ENCODE measurements around the gene NEUROD2.
"Not testable (repeated sequence)": the region's sequence is repeated elsewhere in the genome, so short reads cannot be mapped to it uniquely, and the experiment has no call there.

NEUROD2 gene

GRCh38 chr17:39593371-39593770 lies 14.3 kb downstream of the NEUROD2 start:
- Mint-ChIP-seq H3K4me1 (peaks cover 17% of the 10 kb centered on the region), H3K27ac (no peak overlapping the region), H3K9me3 (no peaks in the 10 kb centered on the region), H3K27me3 (peaks cover 51% of the 10 kb centered on the region), H3K36me3 (no peaks in the 10 kb centered on the region), H3K4me3 (no peak overlapping the region)

GRCh38 chr17:39591958-39592954 lies 15.5 kb downstream of the NEUROD2 start:
- H3K27ac Mint-ChIP-seq: no peak overlapping the region
- peaks cover 10% of the 10 kb centered on the region for H3K4me1 Mint-ChIP-seq
- peaks cover 46% of the 10 kb centered on the region for H3K27me3 Mint-ChIP-seq
- no peaks in the 10 kb centered on the region for H3K9me3 Mint-ChIP-seq
- no peak overlapping the region for H3K4me3 Mint-ChIP-seq
- no peaks in the 10 kb centered on the region for H3K36me3 Mint-ChIP-seq

- peaks cover 31% of the 10 kb centered on the region for H3K27me3 Mint-ChIP-seq
- H3K36me3 Mint-ChIP-seq, H3K4me3 Mint-ChIP-seq, H3K9me3 Mint-ChIP-seq, H3K4me1 Mint-ChIP-seq, H3K27ac Mint-ChIP-seq: not testable (repeated sequence)
Measured at GRCh38 chr17:39590180-39590579, 17.5 kb downstream of the NEUROD2 start.

DNA sequence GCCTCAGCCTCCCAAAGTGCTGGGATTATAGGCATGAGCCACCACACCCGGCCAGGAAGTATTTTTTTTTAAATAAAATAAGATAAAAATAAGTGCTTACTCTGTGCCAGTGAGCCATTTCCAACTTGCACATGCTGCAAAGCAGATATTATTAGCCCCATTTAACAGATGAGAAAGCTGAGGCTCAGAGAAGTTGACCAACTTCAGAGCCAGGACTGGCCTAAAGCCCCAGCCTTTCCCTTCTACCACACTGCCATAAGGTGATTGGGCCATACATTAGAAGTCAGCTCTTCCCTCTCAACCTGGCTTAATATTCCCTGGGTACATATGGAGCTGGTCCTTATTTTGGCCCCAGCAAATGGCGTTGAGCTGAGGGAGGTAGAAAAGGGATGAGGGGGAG lies 25.1 kb downstream of the NEUROD2 start:
- Mint-ChIP-seq H3K36me3 (peaks cover 1% of the 10 kb centered on the region), H3K4me3 (no peak overlapping the region), H3K27me3 (no peaks in the 10 kb centered on the region), H3K9me3 (no peaks in the 10 kb centered on the region), H3K27ac (peak overlapping the region; percentile 72), H3K4me1 (no peaks in the 10 kb centered on the region)

DNA sequence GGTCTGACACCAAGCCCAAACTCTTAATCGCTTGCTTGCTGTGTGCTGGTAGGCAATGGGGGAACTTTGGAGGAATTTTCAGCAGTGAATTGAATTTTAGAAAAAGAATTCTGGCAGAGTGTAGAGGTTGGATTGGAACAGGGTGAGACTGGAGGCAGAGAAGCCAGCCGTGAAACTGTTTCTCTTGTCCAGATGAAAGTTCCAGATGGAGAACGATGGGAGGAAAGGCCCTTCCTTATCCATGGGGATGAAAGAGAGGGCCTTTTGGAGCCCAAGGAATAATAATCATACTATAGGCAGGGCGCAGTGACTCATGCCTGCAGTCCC lies 26.0 kb downstream of the NEUROD2 start:
- Mint-ChIP-seq H3K27me3 (no peaks in the 10 kb centered on the region), H3K4me1 (no peaks in the 10 kb centered on the region), H3K27ac (no peak overlapping the region), H3K9me3 (no peaks in the 10 kb centered on the region), H3K36me3 (peaks cover 1% of the 10 kb centered on the region), H3K4me3 (no peak overlapping the region)

- no peaks in the 10 kb centered on the region for H3K9me3 Mint-ChIP-seq
- no peaks in the 10 kb centered on the region for H3K27me3 Mint-ChIP-seq
- no peaks in the 10 kb centered on the region for H3K4me1 Mint-ChIP-seq
- H3K36me3 Mint-ChIP-seq: peaks cover 1% of the 10 kb centered on the region
- H3K27ac Mint-ChIP-seq: no peak overlapping the region
- no peak overlapping the region for H3K4me3 Mint-ChIP-seq
Measured at GRCh38 chr17:39581071-39581758, 26.5 kb downstream of the NEUROD2 start.

- no peak overlapping the region for H3K27ac Mint-ChIP-seq
- H3K4me1 Mint-ChIP-seq: no peaks in the 10 kb centered on the region
- no peaks in the 10 kb centered on the region for H3K9me3 Mint-ChIP-seq
- peaks cover 1% of the 10 kb centered on the region for H3K27me3 Mint-ChIP-seq
- H3K4me3 Mint-ChIP-seq: no peak overlapping the region
- peaks cover 1% of the 10 kb centered on the region for H3K36me3 Mint-ChIP-seq
Measured at GRCh38 chr17:39580082-39580468, 27.6 kb downstream of the NEUROD2 start.

GRCh38 chr17:39579318-39580081 lies 28.2 kb downstream of the NEUROD2 start:
- Mint-ChIP-seq H3K4me1 (no peaks in the 10 kb centered on the region), H3K27ac (no peak overlapping the region), H3K9me3 (no peaks in the 10 kb centered on the region), H3K27me3 (peaks cover 2% of the 10 kb centered on the region), H3K4me3 (no peak overlapping the region), H3K36me3 (peaks cover under 1% of the 10 kb centered on the region)

GRCh38 chr17:39578272-39578671 lies 29.4 kb downstream of the NEUROD2 start:
- Mint-ChIP-seq H3K9me3 (no peaks in the 10 kb centered on the region), H3K4me1 (peaks cover 4% of the 10 kb centered on the region), H3K36me3 (no peaks in the 10 kb centered on the region), H3K27me3 (peaks cover 5% of the 10 kb centered on the region), H3K4me3 (no peak overlapping the region), H3K27ac (no peak overlapping the region)

GRCh38 chr17:39576187-39576586 lies 31.5 kb downstream of the NEUROD2 start:
- Mint-ChIP-seq H3K36me3 (peaks cover 11% of the 10 kb centered on the region), H3K9me3 (peaks cover 6% of the 10 kb centered on the region), H3K4me1 (peaks cover 4% of the 10 kb centered on the region), H3K4me3 (no peak overlapping the region), H3K27ac (no peak overlapping the region), H3K27me3 (peaks cover 9% of the 10 kb centered on the region)

- Mint-ChIP-seq H3K27me3 (peaks cover 9% of the 10 kb centered on the region), H3K36me3 (peaks cover 25% of the 10 kb centered on the region), H3K27ac (no peak overlapping the region), H3K9me3 (peaks cover 9% of the 10 kb centered on the region), H3K4me1 (peaks cover 4% of the 10 kb centered on the region), H3K4me3 (peak overlapping the region; percentile 86)
Measured at GRCh38 chr17:39573447-39574298, 34.0 kb downstream of the NEUROD2 start.

DNA sequence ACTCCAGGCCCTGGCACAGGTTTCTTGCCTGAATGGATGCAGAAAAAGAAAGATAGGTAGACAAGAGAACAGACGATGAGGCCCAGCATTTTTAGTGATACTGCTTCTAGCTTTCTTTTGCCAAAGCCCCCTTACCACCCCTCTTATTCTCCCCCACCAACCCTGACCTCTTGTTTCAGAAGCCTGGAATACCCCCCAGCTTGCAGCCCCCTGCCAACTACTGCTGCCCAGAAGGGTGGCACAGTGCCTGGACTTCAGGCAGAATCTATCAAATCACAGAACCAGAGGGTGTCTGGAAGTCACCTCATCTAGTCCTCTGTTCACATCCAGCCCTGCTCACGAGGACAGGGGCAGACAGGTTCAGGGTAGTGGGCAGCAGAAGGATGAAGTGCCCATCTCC lies 35.6 kb downstream of the NEUROD2 start:
- Mint-ChIP-seq H3K27me3 (peaks cover 9% of the 10 kb centered on the region), H3K36me3 (peaks cover 32% of the 10 kb centered on the region), H3K9me3 (peaks cover 9% of the 10 kb centered on the region), H3K27ac (no peak overlapping the region), H3K4me3 (no peak overlapping the region), H3K4me1 (peaks cover 4% of the 10 kb centered on the region)

DNA sequence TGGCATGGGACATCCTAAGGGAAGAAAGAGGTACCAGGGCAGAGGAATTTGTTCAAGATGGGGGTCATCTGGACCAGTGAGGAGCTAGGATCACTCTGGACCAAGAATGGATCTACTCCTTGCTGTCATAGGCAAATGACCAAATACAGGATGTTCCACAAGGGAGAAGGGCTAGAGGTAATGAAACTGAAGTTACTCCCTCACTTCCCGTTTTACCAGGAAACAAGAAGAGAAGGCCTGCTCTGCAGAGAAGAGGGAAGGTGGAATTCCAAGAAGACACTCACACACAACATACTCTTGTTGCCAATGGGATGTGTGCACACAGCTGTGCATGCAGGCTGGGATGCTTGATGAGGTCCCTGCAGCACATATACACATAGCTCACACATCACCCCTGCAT lies 38.6 kb downstream of the NEUROD2 start:
- Mint-ChIP-seq H3K9me3 (peaks cover 9% of the 10 kb centered on the region), H3K27ac (peak overlapping the region; percentile 41), H3K4me1 (peaks cover 4% of the 10 kb centered on the region), H3K36me3 (peaks cover 44% of the 10 kb centered on the region), H3K4me3 (no peak overlapping the region), H3K27me3 (peaks cover 7% of the 10 kb centered on the region)

DNA sequence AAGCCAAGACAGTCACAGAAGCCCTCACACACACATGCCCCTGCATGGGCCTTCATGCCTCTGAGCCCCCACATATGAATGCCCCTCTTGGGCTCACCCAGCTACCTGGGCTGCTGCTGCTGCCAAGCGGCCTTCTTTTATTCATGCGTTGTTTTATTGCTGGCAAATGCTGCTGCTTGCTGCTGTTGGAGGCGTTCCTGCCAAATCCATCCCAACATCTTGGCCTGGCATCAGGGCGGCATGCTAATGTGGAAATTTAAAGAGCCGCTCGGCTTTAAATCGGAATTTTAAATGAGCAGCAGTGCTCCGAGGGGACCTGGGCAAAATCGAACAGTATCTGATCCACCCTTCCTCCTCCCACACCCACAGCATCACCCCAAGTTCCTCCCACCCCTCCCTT lies 39.0 kb downstream of the NEUROD2 start:
- Mint-ChIP-seq H3K4me3 (no peak overlapping the region), H3K27me3 (peaks cover 4% of the 10 kb centered on the region), H3K27ac (no peak overlapping the region), H3K36me3 (peaks cover 44% of the 10 kb centered on the region), H3K9me3 (peaks cover 9% of the 10 kb centered on the region), H3K4me1 (no peaks in the 10 kb centered on the region)

All from activated naive CD4-positive, alpha-beta T cell treated with anti-CD3 and anti-CD28 coated beads, Interleukin-2, amount 50 U/mL, for 24 hours (primary cell).